Keratinocyte (primary cell): ENCODE measurements around the gene METTL24.

ENCODE experiments used
- CTCF ChIP-seq, 3 experiments: IDR thresholded peaks in 1 of 3; conservative IDR thresholded peaks in 1 of 3; optimal IDR thresholded peaks in 1 of 3; 2 replicates in 2 of 3; 3 replicates in 1 of 3; pipeline versions ENCODE3 to v1.5.1; 2011; ENCODE audit warnings: low read length in 3 of 3, mild to moderate bottlenecking in 3 of 3, moderate library complexity in 2 of 3, control low read depth in 1 of 3, inconsistent platforms in 1 of 3; ENCODE audit not compliant: insufficient read depth in 2 of 3; ENCODE audit errors: extremely low read depth in 1 of 3
- EZH2 ChIP-seq: IDR thresholded peaks from one replicate; pipeline ENCODE4 v1.6.1; 2012; ENCODE audit warnings: inconsistent platforms, mild to moderate bottlenecking, low read length, moderate library complexity

DNA sequence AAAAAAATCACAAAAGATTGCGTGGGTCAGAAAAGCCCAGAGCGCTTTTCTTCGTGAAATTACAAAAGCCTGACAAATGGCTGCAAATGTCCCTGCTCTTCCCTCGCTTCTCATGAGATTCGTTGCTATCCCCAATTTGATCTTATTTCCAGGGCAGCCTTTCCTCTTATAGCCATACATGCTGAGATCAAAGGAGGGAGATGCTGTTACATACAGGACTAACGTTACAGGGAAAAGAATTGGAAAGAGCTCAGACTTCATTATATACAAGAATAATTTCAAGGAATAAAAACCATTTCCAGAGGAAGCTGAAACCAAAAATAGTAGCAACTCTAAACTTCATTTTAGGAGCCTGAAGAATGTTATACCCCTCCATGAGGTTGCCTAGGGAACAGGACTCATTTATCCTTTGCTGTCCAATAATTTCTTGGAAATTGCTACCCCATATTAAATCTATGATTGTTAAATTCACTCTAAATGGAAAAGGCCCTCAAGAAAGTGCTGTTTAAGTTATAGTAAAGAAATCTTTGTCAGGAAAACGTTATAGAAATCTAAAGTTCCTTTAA lies 81.0 kb downstream of the METTL24 start:
- TF ChIP-seq CTCF (optimal IDR thresholded peaks at IDR 0.05 in 1 of 3, IDR thresholded peaks at IDR 0.05 in 1 of 3, conservative IDR thresholded peaks at IDR 0.05 in 1 of 3; ENCODE audit: extremely low read depth in 1 of 3, insufficient read depth in 2 of 3, low read length in 3 of 3) (no peak), EZH2 (no peak)
